ENCODE results near the gene NHSL1.

DNA sequence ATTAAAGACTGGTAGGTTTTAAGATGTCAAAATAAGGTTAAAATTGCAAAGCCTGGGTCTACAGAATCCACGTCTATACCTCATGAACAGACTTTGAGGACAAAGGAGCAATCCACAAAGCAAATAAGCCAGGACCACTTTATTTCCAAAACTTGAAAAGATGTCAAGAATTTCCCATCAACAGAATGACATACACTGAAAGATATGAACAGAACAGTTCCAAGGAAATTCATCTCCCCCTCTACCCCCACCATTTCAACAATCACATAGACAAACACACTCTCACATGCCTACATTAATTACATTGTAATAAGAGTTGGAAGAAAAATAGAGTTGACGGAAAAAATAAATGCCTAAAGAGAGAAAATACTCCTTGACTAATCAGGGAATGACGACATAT, 45.2 kb upstream of the NHSL1 start:
- TF ChIP-seq, protein P1, sequence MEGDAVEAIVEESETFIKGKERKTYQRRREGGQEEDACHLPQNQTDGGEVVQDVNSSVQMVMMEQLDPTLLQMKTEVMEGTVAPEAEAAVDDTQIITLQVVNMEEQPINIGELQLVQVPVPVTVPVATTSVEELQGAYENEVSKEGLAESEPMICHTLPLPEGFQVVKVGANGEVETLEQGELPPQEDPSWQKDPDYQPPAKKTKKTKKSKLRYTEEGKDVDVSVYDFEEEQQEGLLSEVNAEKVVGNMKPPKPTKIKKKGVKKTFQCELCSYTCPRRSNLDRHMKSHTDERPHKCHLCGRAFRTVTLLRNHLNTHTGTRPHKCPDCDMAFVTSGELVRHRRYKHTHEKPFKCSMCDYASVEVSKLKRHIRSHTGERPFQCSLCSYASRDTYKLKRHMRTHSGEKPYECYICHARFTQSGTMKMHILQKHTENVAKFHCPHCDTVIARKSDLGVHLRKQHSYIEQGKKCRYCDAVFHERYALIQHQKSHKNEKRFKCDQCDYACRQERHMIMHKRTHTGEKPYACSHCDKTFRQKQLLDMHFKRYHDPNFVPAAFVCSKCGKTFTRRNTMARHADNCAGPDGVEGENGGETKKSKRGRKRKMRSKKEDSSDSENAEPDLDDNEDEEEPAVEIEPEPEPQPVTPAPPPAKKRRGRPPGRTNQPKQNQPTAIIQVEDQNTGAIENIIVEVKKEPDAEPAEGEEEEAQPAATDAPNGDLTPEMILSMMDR (IDR thresholded peaks at IDR 0.05) = no peak
- no peak for TF ChIP-seq POLR2A (IDR thresholded peaks at IDR 0.05)

Data from prostate gland (tissue), 2 donors.